ENCODE data around the gene MYO10.

MYO10 gene

GRCh38 chr5:16639206-16639605 is 296.9 kb downstream of the MYO10 start:
- Histone ChIP-seq H3K4me3 (no peak overlapping the region), H3K27ac (no peak overlapping the region)
- DNase-seq (ENCODE audit: low spot score), result no peak
- no peak for TF ChIP-seq CTCF (IDR thresholded peaks at IDR 0.05)

- no peak overlapping the region for H3K27ac ChIP-seq
- DNase-seq (ENCODE audit: low spot score), result no peak
- TF ChIP-seq CTCF (IDR thresholded peaks at IDR 0.05), result no peak
- H3K4me3 ChIP-seq, result no peak overlapping the region
Observed at GRCh38 chr5:16628376-16628775, 307.7 kb downstream of the MYO10 start.

- no peak for TF ChIP-seq CTCF (IDR thresholded peaks at IDR 0.05)
- H3K27ac ChIP-seq, result no peak overlapping the region
- no peak for DNase-seq (ENCODE audit: low spot score)
- H3K4me3 ChIP-seq, result no peak overlapping the region
Observed at GRCh38 chr5:16626696-16627264, 309.3 kb downstream of the MYO10 start.

GRCh38 chr5:16625096-16625495 is 311.0 kb downstream of the MYO10 start:
- Histone ChIP-seq H3K4me3 (no peak overlapping the region), H3K27ac (no peak overlapping the region)
- TF ChIP-seq CTCF (IDR thresholded peaks at IDR 0.05), result no peak
- no peak for DNase-seq (ENCODE audit: low spot score)

GRCh38 chr5:16619136-16619535 is 317.0 kb downstream of the MYO10 start:
- DNase-seq (ENCODE audit: low spot score), result no peak
- Histone ChIP-seq H3K4me3 (no peak overlapping the region), H3K27ac (no peak overlapping the region)
- no peak for TF ChIP-seq CTCF (IDR thresholded peaks at IDR 0.05)

GRCh38 chr5:16618138-16618897 is 317.8 kb downstream of the MYO10 start:
- DNase-seq (ENCODE audit: low spot score), result no peak
- TF ChIP-seq CTCF (IDR thresholded peaks at IDR 0.05), result no peak
- Histone ChIP-seq H3K4me3 (no peak overlapping the region), H3K27ac (no peak overlapping the region)
